ENCODE results near the gene TRPM7. TPM values are rescaled to one million over a fixed set of nuclear protein-coding genes. Genes with fewer than 3 reads are reported as not detected.

The TRPM7 gene
- total and polyA plus RNA-seq, 2 of the 13 experiments (the other 11 are each of a cell fraction or from before 2014, with no cell fraction given), result 11.0 to 36.0 TPM

GRCh38 chr15:50707878-50708427 is 21.4 kb upstream of the TRPM7 start:
- Histone ChIP-seq H3K9me3 (ENCODE audit: low read length) (no peaks in the 10 kb centered on the region), H3K4me2 (ENCODE audit: low read depth, low read length) (no peak overlapping the region), H3K36me3 (replicated peaks in 1 of 2; ENCODE audit: control insufficient read depth in 1 of 2, insufficient read depth in 2 of 2, low read length in 2 of 2) (peaks cover 0 to 7% of the 10 kb centered on the region in 2 experiments; a peak in 3 of 5 replicates), H3K79me2 (ENCODE audit: insufficient read depth, low read length) (no peaks in the 10 kb centered on the region), H3K4me1 (ENCODE audit: insufficient read depth, low read length) (no peaks in the 10 kb centered on the region), H4K20me1 (ENCODE audit: insufficient read depth, low read length) (no peaks in the 10 kb centered on the region), H3K27me3 (ENCODE audit: control insufficient read depth in 1 of 2, insufficient read depth in 2 of 2, low read length in 2 of 2) (no peaks in the 10 kb centered on the region), H3K27ac (ENCODE audit: extremely low read length, insufficient read depth, low read length) (no peak overlapping the region), H3K9ac (ENCODE audit: insufficient read depth, low read depth, low read length) (no peak overlapping the region), H3K4me3 (replicated peaks in 1 of 3; ENCODE audit: insufficient read depth in 1 of 3, low read depth in 2 of 3, low read length in 3 of 3) (no peak overlapping the region), H2AFZ (ENCODE audit: low read length) (no peak overlapping the region)
- TF ChIP-seq ZNF841 (CRISPR knock-in tag; IDR thresholded peaks at IDR 0.05; ENCODE audit: borderline replicate concordance), result no peak
- no peak for TF ChIP-seq HOXA7 (CRISPR knock-in tag; IDR thresholded peaks at IDR 0.05)
- TF ChIP-seq FUBP1 (CRISPR knock-in tag; IDR thresholded peaks at IDR 0.05; ENCODE audit: borderline replicate concordance), result no peak
- TF ChIP-seq ZBTB8A (CRISPR knock-in tag; IDR thresholded peaks at IDR 0.05; ENCODE audit: borderline replicate concordance, low read depth), result no peak
- TF ChIP-seq IRX3 (CRISPR knock-in tag; IDR thresholded peaks at IDR 0.05; ENCODE audit: borderline replicate concordance, low read depth), result no peak
- TF ChIP-seq ZNF367 (CRISPR knock-in tag; IDR thresholded peaks at IDR 0.05; ENCODE audit: borderline replicate concordance), result no peak
- TF ChIP-seq ATF7 (IDR thresholded peaks at IDR 0.05), result no peak
- TF ChIP-seq ATF7 (CRISPR knock-in tag; IDR thresholded peaks at IDR 0.05), result no peak
- no peak for TF ChIP-seq ZNF839 (CRISPR knock-in tag; IDR thresholded peaks at IDR 0.05; ENCODE audit: borderline replicate concordance)
- TF ChIP-seq, protein P1, sequence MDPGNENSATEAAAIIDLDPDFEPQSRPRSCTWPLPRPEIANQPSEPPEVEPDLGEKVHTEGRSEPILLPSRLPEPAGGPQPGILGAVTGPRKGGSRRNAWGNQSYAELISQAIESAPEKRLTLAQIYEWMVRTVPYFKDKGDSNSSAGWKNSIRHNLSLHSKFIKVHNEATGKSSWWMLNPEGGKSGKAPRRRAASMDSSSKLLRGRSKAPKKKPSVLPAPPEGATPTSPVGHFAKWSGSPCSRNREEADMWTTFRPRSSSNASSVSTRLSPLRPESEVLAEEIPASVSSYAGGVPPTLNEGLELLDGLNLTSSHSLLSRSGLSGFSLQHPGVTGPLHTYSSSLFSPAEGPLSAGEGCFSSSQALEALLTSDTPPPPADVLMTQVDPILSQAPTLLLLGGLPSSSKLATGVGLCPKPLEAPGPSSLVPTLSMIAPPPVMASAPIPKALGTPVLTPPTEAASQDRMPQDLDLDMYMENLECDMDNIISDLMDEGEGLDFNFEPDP (CRISPR knock-in tag; conservative IDR thresholded peaks at IDR 0.05), result no peak
- no peak for TF ChIP-seq UBTF (CRISPR knock-in tag; IDR thresholded peaks at IDR 0.05)
- no peak for TF ChIP-seq RFXANK (CRISPR knock-in tag; IDR thresholded peaks at IDR 0.05)
- TF ChIP-seq ZBTB7A (CRISPR knock-in tag; IDR thresholded peaks at IDR 0.05), result no peak
- ATAC-seq (no peak), DNase-seq (ENCODE audit: low spot score) (no peak), FAIRE-seq (no peak)
- intact Hi-C loops (cut with micrococcal nuclease; ENCODE audit: unreplicated experiment), result no loop called here
- ChIA-PET POLR2A (no interaction called here), CTCF (ENCODE audit: low intra/inter-chr PET ratio, low total read pairs) (no interaction called here)
- no TSS peak for BruUV-seq (replicated peaks)
- WGBS (ENCODE audit: low lambda C conversion rate), result 95% methylated on average over 3 of the region's 3 CpGs
- in situ Hi-C loops (cut with HindIII; ENCODE audit: extremely low pct_ligation_motif_present, low pct_unique_long_range_greater_than_20kb), result no loop called here
